HepG2 (cell line): ENCODE measurements around the gene GNL1.

Experiments
- POLR2A ChIP-seq, 2 experiments: IDR thresholded peaks; 2 replicates each; pipeline ENCODE4 v1.6.1; 2011; ENCODE audit warnings: low read depth in 2 of 2, low read length in 2 of 2, mild to moderate bottlenecking in 1 of 2, moderate library complexity in 1 of 2; ENCODE audit not compliant: insufficient read depth in 1 of 2
- RXRB ChIP-seq: IDR thresholded peaks from 2 replicates; pipeline ENCODE4 v1.6.1; 2016; ENCODE audit warnings: borderline replicate concordance, missing genetic modification reagents, missing compliant biosample characterization

DNA sequence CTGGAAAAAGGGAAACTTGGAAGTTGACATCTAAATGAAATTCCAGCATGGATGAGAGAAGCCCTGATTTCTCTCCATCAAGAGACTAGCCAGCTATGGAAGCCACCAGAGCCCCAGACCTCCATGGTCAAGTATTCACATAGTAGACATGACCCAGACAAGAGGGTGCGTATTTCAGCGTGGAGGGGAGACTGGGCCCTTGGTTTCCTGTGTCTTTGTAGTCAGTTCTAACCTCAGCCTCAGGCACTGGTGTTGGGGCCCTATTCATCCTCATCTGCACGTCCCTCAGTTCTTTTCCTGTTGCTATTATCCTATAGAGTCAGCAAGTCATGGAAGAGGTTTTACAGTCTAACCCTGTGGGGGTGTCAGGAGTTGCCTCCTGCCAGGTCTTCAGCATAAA lies 12.5 kb downstream of the GNL1 start:
- no peak for TF ChIP-seq POLR2A (IDR thresholded peaks at IDR 0.05; ENCODE audit: insufficient read depth in 1 of 2, low read depth in 2 of 2, low read length in 2 of 2)
- TF ChIP-seq RXRB (CRISPR knock-in tag) = no peak
